HepG2 (cell line): ENCODE results near the gene MAP7D3. TPM values are rescaled to one million over a fixed set of nuclear protein-coding genes. Genes with fewer than 3 reads are reported as not detected.

Experiments
- ATAC-seq: fragments of 200-7000 bp; cut with Tn5 transposase; 3 replicates; pipeline ENCODE4 v1.9.1; 2020; ENCODE audit warnings: mild to moderate bottlenecking, moderate library complexity
- BruUV-seq: library from RNA; stranded (reverse); fragments of 400-500 nt; replicated peaks from 2 replicates; lab custom pipeline; 2021; lab: Mats Ljungman, UMichigan
- CTCF ChIA-PET: fragments of 300-600 bp; formaldehyde crosslinking; extraction: SDS; loops from one replicate; lab custom pipeline; 2021; ENCODE audit warnings: low total read pairs, inconsistent platforms, low intra/inter-chr PET ratio; lab: Yijun Ruan, JAX
- POLR2A ChIA-PET: fragments of 350-600 bp; sonication (Branson Sonifier 250); formaldehyde crosslinking; loops from one replicate; lab custom pipeline; 2020; ENCODE audit warnings: antibody characterized with exemption, inconsistent platforms; lab: Yijun Ruan, JAX
- DNase-seq: peaks from one replicate; pipeline ENCODE4 v3.0.0-alpha.2; 2015; ENCODE audit warnings: low spot score
- FAIRE-seq: peaks from 3 replicates; lab custom pipeline; 2011; peaks lifted over from hg19 to GRCh38; lab: Jason Lieb, UNC
- H2AFZ ChIP-seq: one replicate; pipeline ENCODE4 v1.6.1; 2011; ENCODE audit warnings: low read length, inconsistent platforms
- H3K27ac ChIP-seq: fragments of 300-600 bp; 3 replicates; pipeline ENCODE4 v1.8.0; 2011; ENCODE audit warnings: mixed run types, mild to moderate bottlenecking, mixed read lengths, low read length, inconsistent platforms; ENCODE audit not compliant: insufficient read depth; ENCODE audit errors: extremely low read length
- H3K27me3 ChIP-seq, 2 experiments: fragments of 200-600 bp in 1 of 2; 2 replicates in 1 of 2; 3 replicates in 1 of 2; pipeline versions ENCODE4 v1.6.0 to v1.8.0; 2011; ENCODE audit warnings: low read length in 2 of 2, mild to moderate bottlenecking in 2 of 2, moderate library complexity in 2 of 2, inconsistent platforms in 1 of 2; ENCODE audit not compliant: insufficient read depth in 2 of 2, control insufficient read depth in 1 of 2
- H3K36me3 ChIP-seq, 2 experiments: fragments of 200-600 bp in 1 of 2; replicated peaks in 1 of 2; 2 replicates in 1 of 2; 3 replicates in 1 of 2; pipeline versions ENCODE4 v1.5.1 to v1.8.0; 2011; ENCODE audit warnings: low read length in 2 of 2, inconsistent platforms in 1 of 2; ENCODE audit not compliant: insufficient read depth in 2 of 2, control insufficient read depth in 1 of 2
- H3K4me1 ChIP-seq: 2 replicates; pipeline ENCODE4 v1.5.1; 2012; ENCODE audit warnings: low read length, inconsistent platforms; ENCODE audit not compliant: insufficient read depth
- H3K4me2 ChIP-seq: 2 replicates; pipeline ENCODE4 v1.6.0; 2011; ENCODE audit warnings: low read depth, low read length, inconsistent platforms
- H3K4me3 ChIP-seq, 3 experiments: fragments of 200-600 bp in 1 of 3; sonication (generic), shearing (Covaris generic) in 1 of 3; replicated peaks in 1 of 3; 2 replicates each; pipeline ENCODE4 v1.5.1; 2011 to 2016; ENCODE audit warnings: low read length in 3 of 3, inconsistent platforms in 2 of 3, low read depth in 2 of 3, mild to moderate bottlenecking in 2 of 3, control low read depth in 1 of 3, mixed read lengths in 1 of 3; ENCODE audit not compliant: insufficient read depth in 1 of 3
- H3K79me2 ChIP-seq: one replicate; pipeline ENCODE4 v1.6.1; 2011; ENCODE audit warnings: low read length, inconsistent platforms; ENCODE audit not compliant: insufficient read depth
- H3K9ac ChIP-seq: 2 replicates; pipeline ENCODE4 v1.6.0; 2011; ENCODE audit warnings: mild to moderate bottlenecking, low read depth, low read length, inconsistent platforms; ENCODE audit not compliant: insufficient read depth
- H3K9me3 ChIP-seq: 2 replicates; pipeline ENCODE4 v1.5.1; 2012; ENCODE audit warnings: mild to moderate bottlenecking, low read length
- H4K20me1 ChIP-seq: 2 replicates; pipeline ENCODE4 v1.6.0; 2011; ENCODE audit warnings: inconsistent platforms, mild to moderate bottlenecking, low read length, moderate library complexity; ENCODE audit not compliant: insufficient read depth
- DMAP1 ChIP-seq: IDR thresholded peaks from 2 replicates; pipeline ENCODE4 v1.6.1; 2016
- ELF3 ChIP-seq: IDR thresholded peaks from 2 replicates; pipeline ENCODE4 v1.6.1; 2016; ENCODE audit warnings: missing genetic modification reagents, missing compliant biosample characterization
- FIP1L1 ChIP-seq: fragments of 200-400 bp; formaldehyde crosslinking; IDR thresholded peaks from 2 replicates; pipeline ENCODE4 v1.6.1; 2018; ENCODE audit warnings: low read depth, mild to moderate bottlenecking, low read length, moderate library complexity, borderline replicate concordance; ENCODE audit not compliant: insufficient read depth
- NFRKB ChIP-seq: fragments of 450-650 bp; IDR thresholded peaks from 2 replicates; pipeline ENCODE4 v1.6.1; 2017
- NONO ChIP-seq, 2 experiments: fragments of 450-650 bp in 1 of 2; sonication (generic) in 1 of 2; formaldehyde crosslinking in 1 of 2; IDR thresholded peaks in 1 of 2; conservative IDR thresholded peaks in 1 of 2; 2 replicates each; pipeline versions ENCODE4 v1.6.1 to v1.8.0; 2017 to 2022; ENCODE audit warnings: mild to moderate bottlenecking in 1 of 2, missing genetic modification reagents in 1 of 2, moderate library complexity in 1 of 2
- REPIN1 ChIP-seq: sonication (generic); formaldehyde crosslinking; IDR thresholded peaks from 2 replicates; pipeline ENCODE4 v1.8.0; 2022; ENCODE audit warnings: missing genetic modification reagents, low read depth, mild to moderate bottlenecking, borderline replicate concordance
- TBX3 ChIP-seq: fragments of 450-650 bp; IDR thresholded peaks from 2 replicates; pipeline ENCODE4 v1.6.1; 2017; ENCODE audit warnings: antibody characterized with exemption, mild to moderate bottlenecking, inconsistent platforms, borderline replicate concordance
- TSC22D2 ChIP-seq: sonication (generic); formaldehyde crosslinking; IDR thresholded peaks from 2 replicates; pipeline ENCODE4 v1.5.1; 2020; ENCODE audit warnings: missing genetic modification reagents, mild to moderate bottlenecking, borderline replicate concordance
- ZFP1 ChIP-seq: IDR thresholded peaks from 2 replicates; pipeline ENCODE4 v1.6.1; 2016
- ZNF17 ChIP-seq: sonication (generic); formaldehyde crosslinking; IDR thresholded peaks from 2 replicates; pipeline ENCODE4 v1.5.0; 2020; ENCODE audit warnings: mild to moderate bottlenecking, missing genetic modification reagents
- ZNF207 ChIP-seq: fragments of 450-650 bp; IDR thresholded peaks from 2 replicates; pipeline ENCODE4 v1.6.1; 2016; ENCODE audit warnings: antibody characterized with exemption, borderline replicate concordance
- WGBS: methylation state at CpG from one replicate; pipeline ENCODE4 v1.1.6; 2017; ENCODE audit warnings: low lambda C conversion rate; 5-methylcytosine and 5-hydroxymethylcytosine counted together
- in situ Hi-C: cut with HindIII; loops from 2 replicates; pipeline ENCODE4 v1.10.0; 2017; ENCODE audit warnings: low pct_unique_long_range_greater_than_20kb; ENCODE audit not compliant: extremely low pct_ligation_motif_present
- intact Hi-C: fragments of 100-400 bp; cut with micrococcal nuclease; formaldehyde crosslinking; loops from one replicate; pipeline ENCODE4 v1.10.0; 2022; ENCODE audit not compliant: unreplicated experiment
- polyA plus RNA-seq, 8 experiments: library from polyadenylated mRNA; depleted of rRNA in 3 of 8; stranded (reverse) in 7 of 8; unstranded in 1 of 8; fragments of >200 nt; fragmentation: Illumina TruSeq in 4 of 8; extraction: Trizol in 4 of 8; gene quantifications; 2 replicates each; pipeline versions ENCODE4 v1.2.1 to v1.2.3, GENCODE V29; 2011 to 2016; ENCODE audit warnings: low read depth in 4 of 8, missing spikeins in 1 of 8, mixed read lengths in 1 of 8; ENCODE audit not compliant: insufficient read depth in 1 of 8
- total RNA-seq, 5 experiments: library from RNA; depleted of rRNA; stranded (reverse); fragments of >200 nt; fragmentation: Illumina TruSeq; extraction: Trizol; gene quantifications; 2 replicates each; pipeline ENCODE4 v1.2.3, GENCODE V29; 2016; ENCODE audit warnings: low read depth in 1 of 5
- TF ChIP-seq, protein P1 (sequence below): IDR thresholded peaks from 2 replicates; pipeline ENCODE4 v1.6.1; 2012; ENCODE audit warnings: low read length, improper control_type of control experiment
- TF ChIP-seq, protein P2 (sequence below): sonication (generic); formaldehyde crosslinking; IDR thresholded peaks from 2 replicates; pipeline ENCODE4 v1.9.0; 2022; ENCODE audit warnings: low read depth, missing genetic modification reagents
- TF ChIP-seq, protein P3 (sequence below), 2 experiments: sonication (generic) in 1 of 2; formaldehyde crosslinking in 1 of 2; IDR thresholded peaks; 2 replicates each; pipeline versions ENCODE4 v1.4.0 to v1.6.1; 2018 to 2020; ENCODE audit warnings: missing genetic modification reagents in 2 of 2, borderline replicate concordance in 1 of 2, low read depth in 1 of 2, mild to moderate bottlenecking in 1 of 2, missing biosample characterization in 1 of 2
- TF ChIP-seq, protein P4 (sequence below): sonication (generic); formaldehyde crosslinking; IDR thresholded peaks from 2 replicates; pipeline ENCODE4 v1.8.1; 2022; ENCODE audit warnings: mild to moderate bottlenecking, missing genetic modification reagents

Gene MAP7D3
- total and polyA plus RNA-seq, 2 of the 13 experiments (the other 11 are each of a cell fraction or from before 2014, with no cell fraction given) = not detected

DNA sequence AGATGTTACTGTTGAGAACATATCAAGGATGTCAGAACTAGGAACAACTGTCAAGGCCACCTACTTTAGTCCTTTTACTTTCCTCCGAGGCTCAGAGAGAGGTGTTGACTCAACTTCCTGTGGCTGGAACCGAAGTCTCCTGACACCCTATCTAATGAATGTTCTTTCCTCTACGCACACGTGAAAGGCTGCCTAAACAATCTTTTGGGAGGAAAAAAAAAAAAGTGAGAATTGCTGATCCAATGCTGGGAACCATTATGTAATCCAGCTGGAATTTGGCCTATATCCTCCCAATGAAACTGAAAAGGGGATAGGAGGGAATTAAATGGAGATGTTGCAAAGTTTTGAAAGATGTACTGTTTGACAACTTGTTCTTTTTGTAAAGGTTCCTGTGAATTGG, 8.3 kb upstream of the MAP7D3 start:
- WGBS = 26% methylated on average over 3 of the region's 4 CpGs
- DNase-seq (no peak), ATAC-seq (no peak), FAIRE-seq (no peak)
- H3K27ac ChIP-seq = no peak overlapping the region
- BruUV-seq = no TSS peak
- TF ChIP-seq FIP1L1 = no peak
- TF ChIP-seq ZFP1 = no peak
- TF ChIP-seq NFRKB = no peak
- no peak for TF ChIP-seq NONO (IDR thresholded peaks at IDR 0.05)
- no peak for TF ChIP-seq NONO (CRISPR knock-in tag; conservative IDR thresholded peaks at IDR 0.05)
- TF ChIP-seq REPIN1 (CRISPR knock-in tag) = no peak
- TF ChIP-seq, protein P1, sequence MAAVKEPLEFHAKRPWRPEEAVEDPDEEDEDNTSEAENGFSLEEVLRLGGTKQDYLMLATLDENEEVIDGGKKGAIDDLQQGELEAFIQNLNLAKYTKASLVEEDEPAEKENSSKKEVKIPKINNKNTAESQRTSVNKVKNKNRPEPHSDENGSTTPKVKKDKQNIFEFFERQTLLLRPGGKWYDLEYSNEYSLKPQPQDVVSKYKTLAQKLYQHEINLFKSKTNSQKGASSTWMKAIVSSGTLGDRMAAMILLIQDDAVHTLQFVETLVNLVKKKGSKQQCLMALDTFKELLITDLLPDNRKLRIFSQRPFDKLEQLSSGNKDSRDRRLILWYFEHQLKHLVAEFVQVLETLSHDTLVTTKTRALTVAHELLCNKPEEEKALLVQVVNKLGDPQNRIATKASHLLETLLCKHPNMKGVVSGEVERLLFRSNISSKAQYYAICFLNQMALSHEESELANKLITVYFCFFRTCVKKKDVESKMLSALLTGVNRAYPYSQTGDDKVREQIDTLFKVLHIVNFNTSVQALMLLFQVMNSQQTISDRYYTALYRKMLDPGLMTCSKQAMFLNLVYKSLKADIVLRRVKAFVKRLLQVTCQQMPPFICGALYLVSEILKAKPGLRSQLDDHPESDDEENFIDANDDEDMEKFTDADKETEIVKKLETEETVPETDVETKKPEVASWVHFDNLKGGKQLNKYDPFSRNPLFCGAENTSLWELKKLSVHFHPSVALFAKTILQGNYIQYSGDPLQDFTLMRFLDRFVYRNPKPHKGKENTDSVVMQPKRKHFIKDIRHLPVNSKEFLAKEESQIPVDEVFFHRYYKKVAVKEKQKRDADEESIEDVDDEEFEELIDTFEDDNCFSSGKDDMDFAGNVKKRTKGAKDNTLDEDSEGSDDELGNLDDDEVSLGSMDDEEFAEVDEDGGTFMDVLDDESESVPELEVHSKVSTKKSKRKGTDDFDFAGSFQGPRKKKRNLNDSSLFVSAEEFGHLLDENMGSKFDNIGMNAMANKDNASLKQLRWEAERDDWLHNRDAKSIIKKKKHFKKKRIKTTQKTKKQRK = no peak
- TF ChIP-seq, protein P2, sequence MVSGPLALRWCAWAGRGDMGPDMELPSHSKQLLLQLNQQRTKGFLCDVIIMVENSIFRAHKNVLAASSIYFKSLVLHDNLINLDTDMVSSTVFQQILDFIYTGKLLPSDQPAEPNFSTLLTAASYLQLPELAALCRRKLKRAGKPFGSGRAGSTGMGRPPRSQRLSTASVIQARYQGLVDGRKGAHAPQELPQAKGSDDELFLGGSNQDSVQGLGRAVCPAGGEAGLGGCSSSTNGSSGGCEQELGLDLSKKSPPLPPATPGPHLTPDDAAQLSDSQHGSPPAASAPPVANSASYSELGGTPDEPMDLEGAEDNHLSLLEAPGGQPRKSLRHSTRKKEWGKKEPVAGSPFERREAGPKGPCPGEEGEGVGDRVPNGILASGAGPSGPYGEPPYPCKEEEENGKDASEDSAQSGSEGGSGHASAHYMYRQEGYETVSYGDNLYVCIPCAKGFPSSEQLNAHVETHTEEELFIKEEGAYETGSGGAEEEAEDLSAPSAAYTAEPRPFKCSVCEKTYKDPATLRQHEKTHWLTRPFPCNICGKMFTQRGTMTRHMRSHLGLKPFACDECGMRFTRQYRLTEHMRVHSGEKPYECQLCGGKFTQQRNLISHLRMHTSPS (CRISPR knock-in tag) = no peak
- TF ChIP-seq TBX3 = no peak
- TF ChIP-seq ZNF17 (CRISPR knock-in tag) = no peak
- TF ChIP-seq, protein P3, sequence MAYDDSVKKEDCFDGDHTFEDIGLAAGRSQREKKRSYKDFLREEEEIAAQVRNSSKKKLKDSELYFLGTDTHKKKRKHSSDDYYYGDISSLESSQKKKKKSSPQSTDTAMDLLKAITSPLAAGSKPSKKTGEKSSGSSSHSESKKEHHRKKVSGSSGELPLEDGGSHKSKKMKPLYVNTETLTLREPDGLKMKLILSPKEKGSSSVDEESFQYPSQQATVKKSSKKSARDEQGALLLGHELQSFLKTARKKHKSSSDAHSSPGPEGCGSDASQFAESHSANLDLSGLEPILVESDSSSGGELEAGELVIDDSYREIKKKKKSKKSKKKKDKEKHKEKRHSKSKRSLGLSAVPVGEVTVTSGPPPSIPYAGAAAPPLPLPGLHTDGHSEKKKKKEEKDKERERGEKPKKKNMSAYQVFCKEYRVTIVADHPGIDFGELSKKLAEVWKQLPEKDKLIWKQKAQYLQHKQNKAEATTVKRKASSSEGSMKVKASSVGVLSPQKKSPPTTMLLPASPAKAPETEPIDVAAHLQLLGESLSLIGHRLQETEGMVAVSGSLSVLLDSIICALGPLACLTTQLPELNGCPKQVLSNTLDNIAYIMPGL (CRISPR knock-in tag; IDR thresholded peaks at IDR 0.05; ENCODE audit: borderline replicate concordance in 1 of 2, low read depth in 1 of 2) = no peak
- TF ChIP-seq ZNF207 = no peak
- TF ChIP-seq, protein P4, sequence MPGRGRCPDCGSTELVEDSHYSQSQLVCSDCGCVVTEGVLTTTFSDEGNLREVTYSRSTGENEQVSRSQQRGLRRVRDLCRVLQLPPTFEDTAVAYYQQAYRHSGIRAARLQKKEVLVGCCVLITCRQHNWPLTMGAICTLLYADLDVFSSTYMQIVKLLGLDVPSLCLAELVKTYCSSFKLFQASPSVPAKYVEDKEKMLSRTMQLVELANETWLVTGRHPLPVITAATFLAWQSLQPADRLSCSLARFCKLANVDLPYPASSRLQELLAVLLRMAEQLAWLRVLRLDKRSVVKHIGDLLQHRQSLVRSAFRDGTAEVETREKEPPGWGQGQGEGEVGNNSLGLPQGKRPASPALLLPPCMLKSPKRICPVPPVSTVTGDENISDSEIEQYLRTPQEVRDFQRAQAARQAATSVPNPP (CRISPR knock-in tag) = no peak
- TF ChIP-seq ELF3 (CRISPR knock-in tag) = no peak
- TF ChIP-seq DMAP1 (CRISPR knock-in tag) = no peak
- TF ChIP-seq TSC22D2 (CRISPR knock-in tag) = no peak
- H3K9me3 ChIP-seq = no peaks in the 10 kb centered on the region
- ChIA-PET CTCF (no interaction called here), POLR2A (no interaction called here)
- in situ Hi-C loops = no loop called here
- no peak overlapping the region for H3K4me2 ChIP-seq
- no peaks in the 10 kb centered on the region for H3K4me1 ChIP-seq
- H3K27me3 ChIP-seq = no peaks in the 10 kb centered on the region
- H3K4me3 ChIP-seq = no peak overlapping the region
- H3K9ac ChIP-seq = no peak overlapping the region
- H3K36me3 ChIP-seq = no peaks in the 10 kb centered on the region
- H4K20me1 ChIP-seq = no peaks in the 10 kb centered on the region
- intact Hi-C loops = no loop called here
- H3K79me2 ChIP-seq = no peaks in the 10 kb centered on the region
- no peak overlapping the region for H2AFZ ChIP-seq
